ENCODE results near the gene TRIM61.
"Not testable (repeated sequence)": the region's sequence is repeated elsewhere in the genome, so short reads cannot be mapped to it uniquely, and the experiment has no call there.

Gene TRIM61

DNA sequence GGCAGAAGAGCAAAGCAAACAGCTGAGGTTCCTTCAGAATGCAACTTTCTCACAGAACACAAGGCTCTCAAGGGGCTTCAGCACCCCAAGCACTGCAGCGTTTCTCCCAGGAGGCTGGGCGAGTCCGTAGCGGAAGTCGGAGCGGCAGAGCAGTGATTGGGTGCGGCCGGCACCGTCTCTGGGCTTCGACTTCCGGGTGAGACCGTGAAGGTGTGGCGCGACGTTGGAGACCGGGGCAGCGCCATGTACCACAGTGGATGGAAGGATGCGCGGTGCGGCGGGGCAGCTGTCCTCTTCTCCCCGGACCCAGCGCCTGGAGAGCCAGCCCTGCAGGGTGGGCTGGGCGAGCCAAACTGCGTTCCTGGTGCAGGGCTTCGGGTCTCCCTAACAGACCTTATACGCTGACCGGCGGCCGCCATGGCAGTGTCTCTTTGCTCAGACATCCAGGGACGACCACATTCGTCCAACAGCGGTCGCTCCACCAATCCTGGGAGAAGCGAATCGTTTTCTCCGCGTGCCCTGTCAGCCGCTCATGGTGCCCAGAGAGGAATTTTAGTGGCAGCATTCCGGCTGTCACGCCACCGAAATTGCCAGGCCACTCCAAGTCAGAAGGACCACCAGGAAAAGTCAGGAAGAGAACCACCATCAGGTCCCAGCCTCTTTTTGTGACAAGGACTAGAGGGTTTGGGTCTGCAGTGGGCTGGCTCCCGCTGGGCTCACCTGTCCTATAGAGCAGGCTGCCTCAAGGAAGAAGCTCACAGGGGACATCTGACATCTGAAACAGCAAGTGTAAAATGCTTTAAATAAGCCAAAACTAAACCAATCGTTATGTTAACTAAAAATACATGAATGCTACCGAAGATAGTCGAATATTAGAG, 20.5 kb downstream of the TRIM61 start:
- peak; percentile 82 for DNase-seq
- Histone ChIP-seq H3K36me3 (replicated peaks) (no peaks in the 10 kb centered on the region), H3K4me3 (ENCODE audit: low read depth, low read length) (peak overlapping the region; percentile 76), H3K27ac (peak overlapping the region; percentile 57), H3K27me3 (replicated peaks) (no peaks in the 10 kb centered on the region)
- TF ChIP-seq, protein P1, sequence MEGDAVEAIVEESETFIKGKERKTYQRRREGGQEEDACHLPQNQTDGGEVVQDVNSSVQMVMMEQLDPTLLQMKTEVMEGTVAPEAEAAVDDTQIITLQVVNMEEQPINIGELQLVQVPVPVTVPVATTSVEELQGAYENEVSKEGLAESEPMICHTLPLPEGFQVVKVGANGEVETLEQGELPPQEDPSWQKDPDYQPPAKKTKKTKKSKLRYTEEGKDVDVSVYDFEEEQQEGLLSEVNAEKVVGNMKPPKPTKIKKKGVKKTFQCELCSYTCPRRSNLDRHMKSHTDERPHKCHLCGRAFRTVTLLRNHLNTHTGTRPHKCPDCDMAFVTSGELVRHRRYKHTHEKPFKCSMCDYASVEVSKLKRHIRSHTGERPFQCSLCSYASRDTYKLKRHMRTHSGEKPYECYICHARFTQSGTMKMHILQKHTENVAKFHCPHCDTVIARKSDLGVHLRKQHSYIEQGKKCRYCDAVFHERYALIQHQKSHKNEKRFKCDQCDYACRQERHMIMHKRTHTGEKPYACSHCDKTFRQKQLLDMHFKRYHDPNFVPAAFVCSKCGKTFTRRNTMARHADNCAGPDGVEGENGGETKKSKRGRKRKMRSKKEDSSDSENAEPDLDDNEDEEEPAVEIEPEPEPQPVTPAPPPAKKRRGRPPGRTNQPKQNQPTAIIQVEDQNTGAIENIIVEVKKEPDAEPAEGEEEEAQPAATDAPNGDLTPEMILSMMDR (IDR thresholded peaks at IDR 0.05; ENCODE audit: low read depth, low read length, missing control alignments) = no peak
- in situ Hi-C loops (cut with HindIII; ENCODE audit: low pct_ligation_motif_present, low sequenced_read_pairs) = no loop called here

DNA sequence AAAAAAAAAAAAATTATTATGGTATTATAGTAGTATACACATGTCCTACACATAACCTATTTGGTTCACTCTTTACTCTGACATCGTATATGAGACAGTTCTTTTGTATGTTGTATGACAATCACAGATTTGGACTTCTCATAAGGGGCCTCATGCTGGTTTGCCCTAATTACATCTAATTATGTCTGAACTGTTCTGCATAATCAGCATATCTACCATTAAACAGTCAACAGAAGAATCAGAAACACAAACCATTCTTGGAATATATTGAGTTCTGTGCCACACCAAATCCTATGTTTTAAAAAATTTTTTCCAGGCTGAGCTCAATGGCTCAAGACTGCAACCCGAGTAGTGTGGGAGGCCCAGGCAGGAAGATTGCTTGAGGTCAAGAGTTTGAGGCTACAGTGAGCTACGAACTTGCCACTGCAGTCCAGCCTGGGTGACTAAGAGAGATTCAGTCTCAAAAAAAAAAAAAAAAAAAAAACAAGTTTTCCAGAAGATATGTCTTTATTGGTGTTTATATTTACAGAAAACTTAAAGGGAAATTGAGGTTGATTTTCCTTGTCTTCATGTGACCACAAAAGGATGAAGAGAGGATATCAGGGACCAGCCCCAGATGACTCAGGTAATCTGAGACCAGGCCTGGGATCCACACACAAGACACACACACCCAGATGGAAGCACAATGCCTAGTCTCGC, 22.2 kb downstream of the TRIM61 start:
- Histone ChIP-seq H3K4me3 (ENCODE audit: low read depth, low read length) (no peak overlapping the region), H3K36me3 (replicated peaks) (no peaks in the 10 kb centered on the region), H3K27me3 (replicated peaks) (no peaks in the 10 kb centered on the region), H3K27ac (no peak overlapping the region)
- DNase-seq = no peak
- in situ Hi-C loops (cut with HindIII; ENCODE audit: low pct_ligation_motif_present, low sequenced_read_pairs) = no loop called here
- TF ChIP-seq, protein P1 (IDR thresholded peaks at IDR 0.05; ENCODE audit: low read depth, low read length, missing control alignments) = no peak

DNA sequence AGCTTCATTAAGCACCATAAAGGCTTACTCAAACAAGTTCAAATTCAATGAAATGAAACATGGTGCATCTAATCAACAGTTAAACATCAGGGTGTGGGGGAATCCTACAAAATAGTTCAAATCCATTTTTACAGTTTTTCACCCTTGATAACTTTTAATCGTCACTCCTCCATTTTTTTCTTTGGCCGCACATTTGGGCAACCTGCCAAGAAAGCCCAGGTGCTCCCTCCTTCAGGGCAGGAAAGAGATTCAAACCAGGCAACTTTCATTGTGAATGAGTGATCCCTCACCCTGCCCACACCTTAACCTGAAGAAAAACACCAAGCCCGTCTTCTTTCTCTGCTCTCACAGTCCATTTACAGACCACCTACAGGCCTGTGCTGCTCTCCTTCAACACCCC, 24.9 kb downstream of the TRIM61 start:
- Histone ChIP-seq H3K4me3 (ENCODE audit: low read depth, low read length) (no peak overlapping the region), H3K27ac (no peak overlapping the region), H3K27me3 (replicated peaks) (no peaks in the 10 kb centered on the region), H3K36me3 (replicated peaks) (no peaks in the 10 kb centered on the region)
- no peak for DNase-seq
- TF ChIP-seq, protein P1 (IDR thresholded peaks at IDR 0.05; ENCODE audit: low read depth, low read length, missing control alignments) = no peak
- in situ Hi-C loops (cut with HindIII; ENCODE audit: low pct_ligation_motif_present, low sequenced_read_pairs) = no loop called here

DNA sequence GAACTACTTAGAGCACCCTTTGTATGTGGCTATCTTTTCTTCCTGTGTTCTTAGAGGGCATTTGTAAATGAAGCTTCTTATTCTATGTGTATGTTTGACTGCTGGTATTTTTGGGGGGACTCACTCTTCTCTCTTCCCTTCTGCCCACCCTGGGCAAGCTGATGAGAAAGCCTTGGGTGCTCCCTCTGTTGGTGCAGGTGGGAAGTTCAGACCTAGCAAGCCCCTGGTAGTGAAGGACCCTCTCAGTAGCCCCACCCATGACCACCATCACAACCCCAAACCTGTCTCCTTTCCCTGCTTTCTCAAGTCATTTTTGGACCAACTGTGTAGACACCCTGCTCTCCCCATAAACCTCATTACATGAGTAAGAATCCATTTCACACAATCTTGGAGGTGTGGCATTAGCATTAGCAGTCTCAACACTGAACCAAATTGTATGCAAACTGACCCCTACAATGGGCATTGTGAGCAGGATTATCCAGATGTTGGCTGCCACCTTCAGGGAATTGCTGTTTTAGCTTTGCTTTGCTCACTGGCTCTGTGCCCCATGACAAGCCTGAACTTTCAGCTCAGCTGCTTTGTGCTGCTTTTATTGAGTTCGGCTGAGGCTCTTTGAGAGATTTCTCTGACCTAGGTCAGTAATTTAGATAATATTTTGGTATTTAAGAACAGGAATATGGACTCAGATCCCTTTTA, 27.9 kb downstream of the TRIM61 start:
- in situ Hi-C loops (cut with HindIII; ENCODE audit: low pct_ligation_motif_present, low sequenced_read_pairs) = no loop called here
- no peaks in the 10 kb centered on the region for H3K36me3 ChIP-seq (replicated peaks)
- no peak for DNase-seq
- H3K4me3 ChIP-seq (ENCODE audit: low read depth, low read length) = no peak overlapping the region
- TF ChIP-seq, protein P1 (IDR thresholded peaks at IDR 0.05; ENCODE audit: low read depth, low read length, missing control alignments) = peak; percentile 41
- H3K27ac ChIP-seq = no peak overlapping the region
- H3K27me3 ChIP-seq (replicated peaks) = no peaks in the 10 kb centered on the region

DNA sequence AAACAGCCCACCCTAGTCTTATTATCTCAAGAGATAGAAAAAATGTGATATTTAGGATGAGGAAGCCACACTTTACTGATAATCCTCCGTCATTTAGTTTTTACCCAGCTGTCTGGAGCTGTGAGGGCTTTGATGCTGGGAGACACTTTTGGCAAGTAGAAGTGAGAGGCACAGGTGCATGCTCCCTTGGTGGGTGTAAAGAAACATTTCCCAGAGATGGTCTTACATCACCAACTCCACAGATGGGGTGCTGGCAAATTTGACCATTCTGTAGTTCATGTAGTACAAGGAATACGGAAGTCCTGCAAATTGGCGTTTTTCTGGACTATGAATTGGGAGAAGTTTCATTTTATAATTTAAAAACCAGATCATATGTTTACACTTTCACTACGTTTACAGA, 28.5 kb downstream of the TRIM61 start:
- TF ChIP-seq, protein P1 (IDR thresholded peaks at IDR 0.05; ENCODE audit: low read depth, low read length, missing control alignments) = no peak
- no peak for DNase-seq

DNA sequence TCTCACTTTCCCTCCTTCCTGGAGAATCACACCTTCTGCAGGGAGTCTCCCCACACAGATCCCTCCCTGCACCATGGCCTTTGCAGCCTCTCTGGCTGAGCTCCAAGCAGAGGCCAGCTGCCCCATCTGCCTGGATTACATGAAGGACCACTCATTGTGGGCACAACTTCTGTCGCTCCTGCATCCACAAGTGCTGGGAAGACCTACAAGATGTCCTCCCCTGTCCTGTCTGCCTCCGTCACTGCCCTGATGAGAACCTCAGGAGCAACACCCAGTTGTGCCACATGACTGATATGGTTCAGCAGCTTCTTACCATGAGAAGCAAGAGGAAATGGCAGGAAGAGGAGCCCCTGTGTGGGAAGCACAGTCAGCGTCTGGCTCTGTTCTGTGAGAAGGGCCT, 29.5 kb downstream of the TRIM61 start:
- in situ Hi-C loops (cut with HindIII; ENCODE audit: low pct_ligation_motif_present, low sequenced_read_pairs); H3K27me3 ChIP-seq (replicated peaks); H3K36me3 ChIP-seq (replicated peaks); DNase-seq; H3K4me3 ChIP-seq (ENCODE audit: low read depth, low read length); H3K27ac ChIP-seq: not testable (repeated sequence)

More for the DNA sequence above, 28.5 kb downstream of the TRIM61 start:
- Histone ChIP-seq H3K36me3 (replicated peaks) (no peaks in the 10 kb centered on the region), H3K4me3 (ENCODE audit: low read depth, low read length) (no peak overlapping the region), H3K27me3 (replicated peaks) (no peaks in the 10 kb centered on the region), H3K27ac (no peak overlapping the region)
- in situ Hi-C loops (cut with HindIII; ENCODE audit: low pct_ligation_motif_present, low sequenced_read_pairs) = no loop called here

All from brain microvascular endothelial cell (primary cell).